SU-DHL-6 (cell line): ENCODE results near the gene CD200.

Source experiments
- H2AFZ ChIP-seq: fragments of 200-600 bp; sonication (generic); 2 replicates; pipeline ENCODE4 v1.6.1; 2014; ENCODE audit warnings: low read depth, mild to moderate bottlenecking, moderate library complexity, mixed read lengths, antibody characterized with exemption, low read length; ENCODE audit not compliant: severe bottlenecking
- H3F3A ChIP-seq: fragments of 200-600 bp; shearing (Covaris generic); 2 replicates; pipeline ENCODE4 v1.6.0; 2016; ENCODE audit warnings: antibody characterized with exemption, mild to moderate bottlenecking; ENCODE audit not compliant: insufficient read depth
- H3K27ac ChIP-seq: fragments of 200-600 bp; sonication (generic); 2 replicates; pipeline ENCODE4 v1.5.1; 2016; ENCODE audit warnings: low read depth, mild to moderate bottlenecking, low read length, moderate library complexity, mixed read lengths
- H3K27me3 ChIP-seq: fragments of 200-600 bp; sonication (generic), shearing (Covaris generic); 2 replicates; pipeline ENCODE4 v1.6.0; 2014; ENCODE audit warnings: mild to moderate bottlenecking, low read length
- H3K36me3 ChIP-seq: fragments of 200-600 bp; sonication (generic); 2 replicates; pipeline ENCODE4 v1.6.1; 2014; ENCODE audit warnings: mild to moderate bottlenecking, low read length, mixed read lengths
- H3K4me2 ChIP-seq: fragments of 300-600, 200-600 bp; shearing (Covaris generic), sonication (generic); 2 replicates; pipeline ENCODE4 v1.6.0; 2014; ENCODE audit warnings: low read length, low read depth, mild to moderate bottlenecking; ENCODE audit not compliant: poor library complexity, severe bottlenecking
- H3K4me3 ChIP-seq: fragments of 200-600 bp; sonication (generic); 2 replicates; pipeline ENCODE4 v1.5.1; 2014; ENCODE audit warnings: antibody characterized with exemption, low read length, mild to moderate bottlenecking, mixed read lengths; ENCODE audit not compliant: insufficient read depth, poor library complexity, severe bottlenecking
- H3K79me2 ChIP-seq: fragments of 200-600 bp; sonication (generic); 2 replicates; pipeline ENCODE4 v1.6.1; 2014; ENCODE audit warnings: mild to moderate bottlenecking, low read length, moderate library complexity; ENCODE audit not compliant: insufficient read depth
- H3K9ac ChIP-seq: fragments of 200-600 bp; sonication (generic); 2 replicates; pipeline ENCODE4 v1.7.0; 2014; ENCODE audit warnings: mild to moderate bottlenecking, low read length
- H3K9me2 ChIP-seq: fragments of 200-600 bp; sonication (generic); replicated peaks from 2 replicates; pipeline ENCODE4 v1.6.1; 2014; ENCODE audit warnings: low read length; ENCODE audit not compliant: insufficient read depth
- H3K9me3 ChIP-seq: fragments of 200-600 bp; sonication (generic); 2 replicates; pipeline ENCODE4 v1.6.1; 2014; ENCODE audit warnings: low read length, mixed read lengths; ENCODE audit not compliant: insufficient read depth
- H4K20me1 ChIP-seq: fragments of 200-600 bp; sonication (generic); 2 replicates; pipeline ENCODE4 v1.6.1; 2014; ENCODE audit warnings: low read depth, mild to moderate bottlenecking, antibody characterized with exemption, low read length, moderate library complexity, mixed read lengths
- EZH2phosphoT487 ChIP-seq: fragments of 200-600 bp; sonication (generic), shearing (Covaris generic); conservative IDR thresholded peaks from 2 replicates; pipeline ENCODE4 v1.6.1; 2018; ENCODE audit warnings: mild to moderate bottlenecking, antibody characterized with exemption, low read length, moderate library complexity, mixed read lengths
- TF ChIP-seq, protein P1 (sequence below): fragments of 200-600 bp; sonication (generic); IDR thresholded peaks from one replicate; pipeline ENCODE4 v1.5.1; 2017; ENCODE audit warnings: antibody characterized with exemption, mild to moderate bottlenecking, low read length, moderate library complexity; ENCODE audit not compliant: insufficient read depth, poor library complexity, severe bottlenecking

The CD200 gene

DNA sequence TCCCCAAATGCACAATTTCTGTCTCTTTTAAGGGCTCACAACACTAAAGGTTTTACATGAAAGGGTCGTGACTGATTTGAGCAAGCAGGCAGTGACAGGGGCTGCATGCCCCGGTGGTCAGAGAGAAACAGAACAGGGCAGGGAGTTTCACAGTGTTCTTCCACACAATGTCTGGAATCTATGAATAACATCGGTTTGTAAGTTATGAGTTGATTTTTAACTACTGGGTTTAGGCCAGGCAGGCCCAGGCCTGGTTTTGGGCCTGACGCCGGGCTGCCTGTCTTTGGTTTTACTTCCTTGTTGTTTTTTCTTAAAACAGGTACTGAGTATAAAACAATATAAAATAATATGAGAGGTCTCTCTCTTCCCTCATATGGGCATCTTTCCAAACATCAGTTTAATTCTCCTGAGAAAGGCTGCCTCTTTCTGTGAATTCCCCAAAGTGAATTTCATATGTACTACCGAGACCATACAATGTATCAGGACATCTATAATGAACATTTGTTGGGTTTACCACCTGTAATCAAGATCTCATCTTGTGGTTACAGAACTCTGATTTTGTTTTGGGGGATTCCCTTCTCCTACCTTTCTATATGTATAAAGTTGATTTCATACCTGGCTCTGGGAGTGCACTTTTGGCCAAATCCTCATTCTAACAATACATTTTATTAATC lies 74.4 kb downstream of the CD200 start:
- H3K36me3 ChIP-seq = no peaks in the 10 kb centered on the region
- no peak overlapping the region for H3K4me2 ChIP-seq
- H3K9me2 ChIP-seq = no peaks in the 10 kb centered on the region
- no peaks in the 10 kb centered on the region for H3K27me3 ChIP-seq
- no peaks in the 10 kb centered on the region for H4K20me1 ChIP-seq
- no peaks in the 10 kb centered on the region for H3F3A ChIP-seq
- no peak overlapping the region for H3K9ac ChIP-seq
- no peaks in the 10 kb centered on the region for H3K79me2 ChIP-seq
- no peak for TF ChIP-seq EZH2phosphoT487
- TF ChIP-seq, protein P1, sequence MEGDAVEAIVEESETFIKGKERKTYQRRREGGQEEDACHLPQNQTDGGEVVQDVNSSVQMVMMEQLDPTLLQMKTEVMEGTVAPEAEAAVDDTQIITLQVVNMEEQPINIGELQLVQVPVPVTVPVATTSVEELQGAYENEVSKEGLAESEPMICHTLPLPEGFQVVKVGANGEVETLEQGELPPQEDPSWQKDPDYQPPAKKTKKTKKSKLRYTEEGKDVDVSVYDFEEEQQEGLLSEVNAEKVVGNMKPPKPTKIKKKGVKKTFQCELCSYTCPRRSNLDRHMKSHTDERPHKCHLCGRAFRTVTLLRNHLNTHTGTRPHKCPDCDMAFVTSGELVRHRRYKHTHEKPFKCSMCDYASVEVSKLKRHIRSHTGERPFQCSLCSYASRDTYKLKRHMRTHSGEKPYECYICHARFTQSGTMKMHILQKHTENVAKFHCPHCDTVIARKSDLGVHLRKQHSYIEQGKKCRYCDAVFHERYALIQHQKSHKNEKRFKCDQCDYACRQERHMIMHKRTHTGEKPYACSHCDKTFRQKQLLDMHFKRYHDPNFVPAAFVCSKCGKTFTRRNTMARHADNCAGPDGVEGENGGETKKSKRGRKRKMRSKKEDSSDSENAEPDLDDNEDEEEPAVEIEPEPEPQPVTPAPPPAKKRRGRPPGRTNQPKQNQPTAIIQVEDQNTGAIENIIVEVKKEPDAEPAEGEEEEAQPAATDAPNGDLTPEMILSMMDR = no peak
- H3K9me3 ChIP-seq = no peaks in the 10 kb centered on the region
- H2AFZ ChIP-seq = peak overlapping the region; percentile 54
- no peak overlapping the region for H3K4me3 ChIP-seq
- no peak overlapping the region for H3K27ac ChIP-seq

DNA sequence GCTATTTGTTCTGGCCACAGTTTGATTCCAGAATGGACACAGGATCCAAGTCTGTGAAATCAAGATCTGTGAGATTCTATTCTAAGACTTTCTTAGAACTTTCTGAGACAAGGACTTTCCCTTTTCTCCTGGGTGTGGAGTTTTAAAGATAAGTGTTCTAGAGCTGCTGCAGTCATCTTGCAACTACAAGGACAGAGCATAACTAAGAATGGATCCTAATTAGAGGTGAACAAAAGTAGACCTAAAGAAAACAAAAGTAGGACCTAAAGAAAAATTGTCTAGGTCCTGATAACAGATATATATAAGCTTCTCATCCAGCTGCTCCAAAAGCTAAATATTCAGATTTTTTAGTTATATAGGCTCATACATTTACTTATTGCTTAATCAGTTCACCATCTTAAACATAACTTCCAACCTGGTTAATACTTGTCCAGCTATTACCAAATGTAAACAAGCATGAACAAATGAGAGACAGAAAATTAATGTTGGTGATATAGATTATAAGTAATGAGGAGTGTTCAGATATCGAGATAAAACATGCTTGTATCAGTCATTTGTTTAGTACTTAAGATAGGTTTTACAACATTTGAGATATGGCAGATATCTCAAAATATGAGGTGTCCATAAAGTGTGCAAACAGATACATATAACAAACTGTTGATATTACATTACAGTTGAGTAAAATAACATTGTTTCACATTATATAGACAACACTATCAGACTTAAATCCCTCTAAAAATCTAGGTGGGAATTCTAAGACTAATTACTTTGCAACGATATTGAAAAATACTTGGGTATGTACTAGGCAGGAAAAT lies 75.1 kb downstream of the CD200 start:
- Histone ChIP-seq H3K36me3 (no peaks in the 10 kb centered on the region), H2AFZ (no peak overlapping the region), H3F3A (no peaks in the 10 kb centered on the region), H3K4me2 (no peak overlapping the region), H3K79me2 (no peaks in the 10 kb centered on the region), H3K9me2 (no peaks in the 10 kb centered on the region), H3K27ac (no peak overlapping the region), H4K20me1 (no peaks in the 10 kb centered on the region), H3K4me3 (no peak overlapping the region), H3K9ac (no peak overlapping the region), H3K9me3 (no peaks in the 10 kb centered on the region), H3K27me3 (no peaks in the 10 kb centered on the region)
- TF ChIP-seq, protein P1 = no peak
- no peak for TF ChIP-seq EZH2phosphoT487

DNA sequence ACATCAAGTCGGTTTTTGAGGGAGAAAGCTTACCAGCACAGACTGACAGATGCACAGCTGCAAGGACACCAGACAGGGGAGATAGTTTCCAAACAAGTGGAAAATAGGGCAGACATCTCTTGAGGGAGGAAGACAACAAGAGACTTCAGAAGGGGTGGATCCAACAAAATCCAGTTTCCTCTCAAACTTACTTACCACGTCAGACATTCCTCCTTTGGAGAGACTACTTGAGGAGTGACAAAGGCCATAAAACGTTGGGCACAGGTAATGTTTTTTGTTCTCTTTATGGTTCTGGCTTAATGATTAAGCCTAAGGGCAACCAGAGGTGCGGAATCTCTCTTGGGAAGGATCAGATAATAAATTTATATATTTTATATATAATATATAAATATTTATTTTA lies 76.1 kb downstream of the CD200 start:
- H3K4me2 ChIP-seq = no peak overlapping the region
- no peaks in the 10 kb centered on the region for H3K79me2 ChIP-seq
- no peaks in the 10 kb centered on the region for H4K20me1 ChIP-seq

More for the DNA sequence above, 76.1 kb downstream of the CD200 start:
- H3K27ac ChIP-seq = no peak overlapping the region
- no peak overlapping the region for H3K4me3 ChIP-seq
- no peak overlapping the region for H3K9ac ChIP-seq
- H3F3A ChIP-seq = no peaks in the 10 kb centered on the region
- no peaks in the 10 kb centered on the region for H3K27me3 ChIP-seq
- TF ChIP-seq, protein P1 = no peak
- no peaks in the 10 kb centered on the region for H3K9me3 ChIP-seq
- H3K9me2 ChIP-seq = no peaks in the 10 kb centered on the region
- no peak overlapping the region for H2AFZ ChIP-seq
- no peaks in the 10 kb centered on the region for H3K36me3 ChIP-seq
